ENCODE data around the gene MYH14.

MYH14 gene

DNA sequence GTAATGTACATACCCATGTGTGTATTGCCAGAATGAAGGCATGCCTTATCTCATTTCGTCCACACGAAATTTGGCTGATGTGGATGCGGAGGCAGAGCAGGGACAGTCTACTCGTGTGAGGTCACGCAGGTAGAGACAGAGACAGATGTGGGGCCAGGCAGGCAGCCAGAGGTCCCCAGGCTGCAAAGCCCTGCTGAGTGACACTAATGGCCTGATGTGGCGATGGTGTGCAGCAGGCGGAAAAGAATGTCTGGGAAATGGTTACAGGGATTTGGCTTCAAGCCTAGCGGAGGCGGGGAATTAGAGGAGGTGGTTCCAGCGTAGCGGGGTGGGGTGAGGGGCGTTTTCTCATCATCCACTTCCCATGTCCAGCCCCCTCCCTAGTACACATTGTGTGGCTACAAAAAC lies 36.1 kb upstream of the MYH14 start:
- DNase-seq (ENCODE audit: low read depth) = no peak

DNA sequence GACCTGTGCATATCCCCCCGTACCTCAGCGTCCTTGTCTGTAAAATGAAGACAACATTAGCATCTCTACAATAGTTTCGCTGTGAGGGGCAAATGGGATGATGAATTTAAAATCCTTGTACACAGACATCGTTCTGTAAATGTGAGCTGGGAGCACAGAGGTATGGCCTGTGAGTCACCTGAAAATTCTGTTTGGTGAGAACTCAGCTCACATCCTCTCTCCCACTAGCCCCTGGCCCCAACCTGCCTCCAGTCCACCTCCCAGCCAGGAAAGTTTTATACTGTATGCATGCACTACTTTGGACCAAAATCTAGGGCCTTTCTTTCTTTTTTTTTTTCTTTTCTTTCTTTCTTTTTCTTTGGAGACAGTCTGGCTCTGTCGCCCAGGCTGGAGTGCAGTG lies 31.7 kb upstream of the MYH14 start:
- no peak for DNase-seq (ENCODE audit: low read depth)
- no peak overlapping the region for H3K4me3 ChIP-seq (ENCODE audit: low read depth, low read length)
- TF ChIP-seq, protein P1, sequence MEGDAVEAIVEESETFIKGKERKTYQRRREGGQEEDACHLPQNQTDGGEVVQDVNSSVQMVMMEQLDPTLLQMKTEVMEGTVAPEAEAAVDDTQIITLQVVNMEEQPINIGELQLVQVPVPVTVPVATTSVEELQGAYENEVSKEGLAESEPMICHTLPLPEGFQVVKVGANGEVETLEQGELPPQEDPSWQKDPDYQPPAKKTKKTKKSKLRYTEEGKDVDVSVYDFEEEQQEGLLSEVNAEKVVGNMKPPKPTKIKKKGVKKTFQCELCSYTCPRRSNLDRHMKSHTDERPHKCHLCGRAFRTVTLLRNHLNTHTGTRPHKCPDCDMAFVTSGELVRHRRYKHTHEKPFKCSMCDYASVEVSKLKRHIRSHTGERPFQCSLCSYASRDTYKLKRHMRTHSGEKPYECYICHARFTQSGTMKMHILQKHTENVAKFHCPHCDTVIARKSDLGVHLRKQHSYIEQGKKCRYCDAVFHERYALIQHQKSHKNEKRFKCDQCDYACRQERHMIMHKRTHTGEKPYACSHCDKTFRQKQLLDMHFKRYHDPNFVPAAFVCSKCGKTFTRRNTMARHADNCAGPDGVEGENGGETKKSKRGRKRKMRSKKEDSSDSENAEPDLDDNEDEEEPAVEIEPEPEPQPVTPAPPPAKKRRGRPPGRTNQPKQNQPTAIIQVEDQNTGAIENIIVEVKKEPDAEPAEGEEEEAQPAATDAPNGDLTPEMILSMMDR (IDR thresholded peaks at IDR 0.05; ENCODE audit: control insufficient read depth, extremely low read depth, insufficient read depth) = no peak

More for the DNA sequence above, 36.1 kb upstream of the MYH14 start:
- no peak overlapping the region for H3K4me3 ChIP-seq (ENCODE audit: low read depth, low read length)
- TF ChIP-seq, protein P1 (IDR thresholded peaks at IDR 0.05; ENCODE audit: control insufficient read depth, extremely low read depth, insufficient read depth) = no peak

DNA sequence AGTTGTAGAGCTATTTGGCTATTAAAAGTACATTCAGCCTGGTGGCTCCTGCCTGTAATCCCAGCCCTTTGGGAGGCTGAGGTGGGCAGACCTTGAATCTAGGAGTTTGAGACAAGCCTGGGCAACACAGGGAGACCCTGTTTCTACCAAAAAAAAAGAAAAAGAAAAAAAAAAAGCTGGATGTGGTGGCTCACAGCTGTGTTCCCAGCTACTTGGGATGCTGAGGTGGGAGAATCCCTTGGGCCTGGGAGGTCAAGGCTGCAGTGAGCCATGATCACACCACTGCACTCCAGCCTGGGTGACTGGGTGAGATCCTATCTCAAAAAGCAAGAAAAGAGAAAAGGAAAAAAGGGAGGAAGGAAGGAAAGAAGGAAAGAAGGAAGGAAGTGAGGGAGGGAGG lies 30.7 kb upstream of the MYH14 start:
- TF ChIP-seq, protein P1 (IDR thresholded peaks at IDR 0.05; ENCODE audit: control insufficient read depth, extremely low read depth, insufficient read depth) = no peak
- no peak for DNase-seq (ENCODE audit: low read depth)

DNA sequence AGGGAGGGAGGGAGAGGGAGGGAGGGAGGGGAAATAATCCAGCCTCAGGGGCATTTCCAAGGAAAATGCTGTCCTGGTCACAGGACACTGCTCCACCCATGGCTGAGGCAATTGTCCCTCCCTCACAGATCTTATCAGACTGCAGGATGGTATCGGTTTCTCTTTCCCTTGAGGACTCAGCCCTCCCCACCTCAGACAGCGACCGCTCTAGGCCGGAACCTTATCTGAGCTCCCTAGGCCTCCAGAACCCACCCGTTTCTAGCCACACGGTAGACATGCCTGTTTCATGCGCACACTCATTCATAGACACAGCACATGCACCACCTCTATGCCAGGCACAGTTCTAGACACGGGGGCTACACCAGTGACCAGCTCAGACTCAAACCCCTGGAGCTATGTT lies 30.3 kb upstream of the MYH14 start:
- DNase-seq (ENCODE audit: low read depth) = no peak
- no peak overlapping the region for H3K4me3 ChIP-seq (ENCODE audit: low read depth, low read length)
- TF ChIP-seq, protein P1 (IDR thresholded peaks at IDR 0.05; ENCODE audit: control insufficient read depth, extremely low read depth, insufficient read depth) = no peak

More for the DNA sequence above, 30.7 kb upstream of the MYH14 start:
- H3K4me3 ChIP-seq (ENCODE audit: low read depth, low read length) = no peak overlapping the region

DNA sequence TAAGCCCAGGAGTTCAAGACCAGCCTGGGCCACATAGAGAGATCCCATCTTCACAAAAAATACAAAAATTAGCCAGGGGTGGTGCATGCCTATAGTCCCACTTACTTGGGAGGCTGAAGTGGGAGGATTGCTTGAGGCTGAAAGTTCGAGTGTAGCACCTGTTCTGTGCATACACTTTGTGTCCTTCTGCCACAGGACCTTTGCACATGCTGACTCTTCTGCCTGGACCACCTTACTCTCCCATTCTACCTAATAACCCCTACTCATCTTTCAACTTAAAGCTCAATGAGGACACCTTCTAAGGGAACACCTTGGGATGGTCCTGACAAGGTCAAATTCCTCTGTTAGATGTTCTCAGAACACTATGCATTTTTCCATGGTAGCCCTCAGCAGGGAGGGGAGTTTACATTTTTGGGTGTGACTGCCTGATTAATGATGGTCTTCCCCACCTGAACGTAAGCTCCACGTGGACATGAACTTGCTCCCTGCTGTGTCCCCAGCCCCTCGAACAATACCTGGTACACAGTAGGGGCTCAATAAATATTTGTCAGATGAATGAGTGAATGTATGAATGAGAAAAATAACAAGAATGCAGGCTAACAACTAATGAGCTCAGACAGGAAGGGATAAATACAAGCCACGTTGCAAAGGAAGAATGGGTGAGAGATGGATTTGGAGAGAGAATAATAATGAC lies 29.2 kb upstream of the MYH14 start:
- no peak for DNase-seq (ENCODE audit: low read depth)
- no peak overlapping the region for H3K4me3 ChIP-seq (ENCODE audit: low read depth, low read length)
- TF ChIP-seq, protein P1 (IDR thresholded peaks at IDR 0.05; ENCODE audit: control insufficient read depth, extremely low read depth, insufficient read depth) = no peak

DNA sequence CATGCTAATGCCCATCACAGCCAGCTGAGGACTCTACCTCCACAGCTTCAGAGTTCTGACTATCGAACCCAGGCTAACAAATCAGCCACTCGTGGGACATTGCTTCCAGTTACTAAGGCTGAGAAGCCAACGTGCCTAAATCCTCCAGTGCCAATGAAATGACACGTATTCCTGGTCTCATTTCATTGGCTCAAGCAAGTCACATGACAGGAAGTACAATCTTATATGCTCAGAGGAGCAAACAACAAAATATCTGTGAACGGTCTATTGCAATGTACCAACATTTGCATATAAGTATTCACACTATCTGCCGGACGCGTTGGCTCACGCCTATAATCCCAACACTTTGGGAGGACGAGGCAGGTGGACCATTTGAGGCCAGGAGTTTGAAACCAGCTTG lies 27.5 kb upstream of the MYH14 start:
- TF ChIP-seq, protein P1 (IDR thresholded peaks at IDR 0.05; ENCODE audit: control insufficient read depth, extremely low read depth, insufficient read depth) = no peak
- no peak overlapping the region for H3K4me3 ChIP-seq (ENCODE audit: low read depth, low read length)
- no peak for DNase-seq (ENCODE audit: low read depth)

DNA sequence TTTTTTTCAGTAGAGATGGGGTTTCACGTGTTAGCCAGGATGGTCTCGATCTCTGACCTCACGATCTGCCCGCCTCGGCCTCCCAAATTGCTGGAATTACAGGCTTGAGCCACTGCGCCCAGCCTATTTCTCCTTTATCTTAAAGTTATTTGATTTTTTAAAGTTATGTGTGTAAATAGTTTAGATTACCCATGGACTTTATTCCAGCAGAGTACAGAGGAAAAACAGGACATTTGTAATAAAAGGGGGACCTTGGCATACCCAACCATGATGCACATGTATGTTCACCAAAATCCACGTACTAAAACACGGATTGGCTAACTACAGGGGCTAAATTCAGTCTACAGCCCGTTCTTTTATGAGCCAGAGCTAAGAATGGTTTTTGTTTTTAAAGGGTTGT lies 26.6 kb upstream of the MYH14 start:
- no peak overlapping the region for H3K4me3 ChIP-seq (ENCODE audit: low read depth, low read length)
- no peak for DNase-seq (ENCODE audit: low read depth)
- TF ChIP-seq, protein P1 (IDR thresholded peaks at IDR 0.05; ENCODE audit: control insufficient read depth, extremely low read depth, insufficient read depth) = no peak
